NCI-H69 (cell line): ENCODE measurements around the gene DOCK1.

Experiments used
- DNase-seq: peaks from one replicate; lab custom pipeline; 2025; lab: John Stamatoyannopoulos, UW

The DOCK1 gene

GRCh38 chr10:127402596-127403409 lies 497.6 kb downstream of the DOCK1 start:
- no peak for DNase-seq

- DNase-seq = no peak
These were observed 500.0 kb downstream of the DOCK1 start for GRCh38 chr10:127405221-127405620.

- no peak for DNase-seq
These were observed 500.9 kb downstream of the DOCK1 start for GRCh38 chr10:127406018-127406550.

GRCh38 chr10:127407551-127407950 lies 502.3 kb downstream of the DOCK1 start:
- DNase-seq = no peak

- no peak for DNase-seq
These were observed 503.0 kb downstream of the DOCK1 start for GRCh38 chr10:127408112-127408710.

- DNase-seq = no peak
These were observed 503.5 kb downstream of the DOCK1 start for GRCh38 chr10:127408733-127409132.

- no peak for DNase-seq
These were observed 504.8 kb downstream of the DOCK1 start for GRCh38 chr10:127410030-127410429.

DNA sequence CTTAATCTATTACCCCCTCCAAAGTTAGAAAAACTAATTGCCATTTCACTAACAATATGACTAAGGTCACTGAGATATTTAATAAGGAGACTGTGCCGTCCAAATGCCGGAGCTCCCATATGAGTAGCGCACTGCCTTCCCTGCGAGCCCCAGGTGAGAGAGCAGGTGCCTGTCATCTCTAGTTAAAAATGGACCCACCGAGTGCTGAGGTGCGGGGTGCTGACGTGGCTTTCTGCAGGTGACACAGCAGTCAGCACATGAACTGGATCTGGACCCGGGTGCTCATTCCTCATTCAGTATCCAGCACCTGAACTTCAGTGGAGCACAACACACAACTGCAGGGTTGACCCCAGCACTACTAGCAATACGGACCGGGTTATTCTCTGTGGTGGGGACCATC lies 505.8 kb downstream of the DOCK1 start:
- no peak for DNase-seq

- DNase-seq = no peak
These were observed 508.1 kb downstream of the DOCK1 start for GRCh38 chr10:127413326-127413725.

DNA sequence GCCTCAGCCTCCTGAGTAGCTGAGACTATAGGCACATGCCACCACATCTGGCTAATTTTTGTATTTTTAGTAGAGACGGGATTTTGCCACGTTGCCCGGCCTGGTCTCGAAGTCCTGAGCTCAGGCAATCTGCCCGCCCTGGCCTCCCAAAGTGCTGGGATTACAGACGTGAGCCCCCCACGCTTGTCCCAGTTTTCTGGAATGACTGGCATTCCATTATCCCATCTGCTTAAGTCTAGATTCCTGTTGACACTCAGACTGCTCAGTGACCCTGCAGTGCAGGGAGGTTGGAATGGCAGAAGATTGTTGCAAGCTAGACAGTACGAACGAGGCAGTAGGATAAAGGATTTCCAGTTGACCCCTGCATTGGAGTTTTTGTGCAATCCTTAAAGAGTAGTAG lies 508.8 kb downstream of the DOCK1 start:
- DNase-seq = no peak

DNA sequence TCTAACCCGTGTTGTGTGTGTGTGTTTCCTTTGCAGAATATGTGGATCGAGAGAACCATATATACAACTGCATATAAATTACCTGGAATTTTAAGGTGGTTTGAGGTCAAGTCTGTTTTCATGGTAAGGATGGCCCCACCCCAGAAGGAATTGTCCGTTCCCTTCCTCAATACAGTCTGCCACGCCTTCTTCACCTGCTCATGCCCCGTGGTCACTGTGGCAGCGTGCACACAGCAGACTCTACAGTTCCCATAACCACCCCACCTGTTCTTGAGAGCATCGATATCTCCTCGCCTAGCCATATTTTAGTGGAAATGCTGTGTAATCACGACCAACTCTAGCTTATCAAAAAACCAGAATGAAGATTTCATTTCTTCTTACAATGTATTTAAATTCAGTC lies 509.9 kb downstream of the DOCK1 start:
- DNase-seq = no peak

- no peak for DNase-seq
These were observed 510.8 kb downstream of the DOCK1 start for GRCh38 chr10:127415901-127416581.

GRCh38 chr10:127417031-127417430 lies 511.8 kb downstream of the DOCK1 start:
- no peak for DNase-seq

DNA sequence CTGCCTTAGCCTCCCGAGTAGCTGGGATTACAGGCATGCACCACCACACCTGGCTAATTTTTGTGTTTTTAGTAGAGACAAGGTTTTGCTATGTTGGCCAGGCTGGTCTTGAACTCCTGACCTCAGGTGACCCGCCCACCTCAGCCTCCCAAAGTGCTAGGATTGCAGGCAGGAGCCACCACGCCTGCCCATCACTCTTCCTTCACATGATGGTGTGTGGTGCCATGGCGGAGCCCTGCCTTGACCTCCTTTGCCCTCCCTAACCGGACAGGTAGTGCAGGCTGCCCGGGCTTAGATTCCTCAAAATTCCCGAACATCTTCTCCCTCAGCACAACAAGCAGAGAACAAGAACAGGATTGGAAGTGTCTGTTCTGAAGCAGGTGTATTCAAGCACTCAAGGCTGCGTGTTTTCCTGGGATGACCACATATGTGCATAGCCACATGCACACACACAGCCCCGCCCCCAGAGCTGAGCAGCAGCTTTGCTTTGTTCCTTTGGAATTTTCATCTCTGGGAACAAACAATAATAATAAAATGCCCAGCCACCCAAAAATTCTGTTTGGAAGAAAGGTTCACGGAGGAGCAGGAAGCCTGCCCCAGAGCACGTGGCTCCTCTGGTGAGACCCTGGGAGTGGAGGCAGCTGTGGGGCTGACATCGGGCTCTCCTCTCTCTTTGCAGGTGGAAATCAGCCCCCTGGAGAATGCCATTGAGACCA lies 512.6 kb downstream of the DOCK1 start:
- DNase-seq = no peak

DNA sequence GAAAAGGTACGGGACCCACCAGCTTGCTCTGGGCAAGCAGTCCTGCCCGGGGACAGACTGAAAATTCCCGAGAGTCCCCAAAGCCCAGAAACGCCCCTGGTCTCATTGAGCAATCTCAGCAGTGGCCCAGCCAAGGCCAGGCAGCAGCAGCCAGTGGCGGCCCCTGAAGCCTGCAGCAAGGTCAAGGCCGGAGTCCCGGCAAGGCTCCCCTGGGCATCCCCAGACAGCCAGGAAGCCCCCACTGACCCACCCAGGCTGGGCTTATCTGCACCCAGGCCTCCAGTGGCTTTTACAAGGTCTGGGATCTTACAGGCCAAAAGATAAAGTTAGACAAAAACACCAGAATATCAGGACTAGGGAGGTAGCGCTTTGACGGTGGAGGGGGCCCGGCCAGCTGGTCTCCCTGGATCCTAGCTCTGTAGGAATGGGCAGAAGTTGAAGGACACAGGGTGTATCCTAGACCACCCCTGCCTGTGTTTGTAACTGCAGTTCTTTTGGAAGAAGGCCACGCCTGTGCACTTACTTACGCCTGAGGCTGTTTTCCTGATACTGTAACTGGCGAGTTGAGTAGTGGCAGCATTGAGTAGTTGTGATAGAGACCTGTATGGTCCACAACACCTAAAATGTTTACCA lies 513.4 kb downstream of the DOCK1 start:
- DNase-seq = no peak

- DNase-seq = no peak
These were observed 515.0 kb downstream of the DOCK1 start for GRCh38 chr10:127420138-127420684.

GRCh38 chr10:127423218-127423915 lies 518.1 kb downstream of the DOCK1 start:
- no peak for DNase-seq

GRCh38 chr10:127424594-127425264 lies 519.5 kb downstream of the DOCK1 start:
- DNase-seq = no peak

DNA sequence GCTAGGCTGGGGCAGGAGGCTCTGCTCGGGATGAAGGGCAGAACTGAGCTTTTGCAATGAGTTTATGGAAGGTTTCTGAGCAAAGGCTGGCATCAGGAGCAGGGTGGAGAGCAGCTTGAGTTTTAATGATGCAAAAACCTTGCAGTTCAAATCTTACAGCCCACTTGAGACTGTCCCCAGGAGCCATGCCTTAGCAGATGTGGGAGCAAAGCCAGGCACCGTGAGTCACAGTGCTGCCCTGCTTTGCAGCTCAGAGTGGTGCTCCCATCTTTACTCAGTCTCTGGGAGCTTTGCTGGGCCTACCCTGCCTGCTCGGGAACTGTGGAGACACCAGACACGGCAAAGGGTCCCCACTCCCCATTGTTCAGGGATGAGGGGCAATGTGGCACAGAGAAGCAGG lies 521.5 kb downstream of the DOCK1 start:
- no peak for DNase-seq

GRCh38 chr10:127427926-127428325 lies 522.7 kb downstream of the DOCK1 start:
- DNase-seq = no peak
